Activated naive CD8-positive, alpha-beta T cell treated with anti-CD3 and anti-CD28 coated beads for 36 hours (primary cell): ENCODE data around the gene YBEY. TPM values are rescaled to one million over a fixed set of nuclear protein-coding genes. Genes with fewer than 3 reads are reported as not detected.
"Not testable (repeated sequence)": the region's sequence is repeated elsewhere in the genome, so short reads cannot be mapped to it uniquely, and the experiment has no call there.

ENCODE experiments used
- DNase-seq: peaks from one replicate; pipeline ENCODE4 v3.0.0; 2021
- H3K27ac Mint-ChIP-seq: one replicate; pipeline ENCODE4 v1.8.0; 2022; ENCODE audit warnings: mild to moderate bottlenecking, moderate library complexity, mixed read lengths
- H3K27me3 Mint-ChIP-seq: one replicate; pipeline ENCODE4 v1.8.0; 2022; ENCODE audit warnings: mild to moderate bottlenecking, mixed read lengths
- H3K36me3 Mint-ChIP-seq: one replicate; pipeline ENCODE4 v1.8.0; 2021; ENCODE audit warnings: mild to moderate bottlenecking, mixed read lengths
- H3K4me1 Mint-ChIP-seq: one replicate; pipeline ENCODE4 v1.8.0; 2021; ENCODE audit warnings: mixed read lengths
- H3K4me3 Mint-ChIP-seq: one replicate; pipeline ENCODE4 v1.8.0; 2022; ENCODE audit warnings: mild to moderate bottlenecking, moderate library complexity, mixed read lengths
- H3K9me3 Mint-ChIP-seq: one replicate; pipeline ENCODE4 v1.8.0; 2022; ENCODE audit warnings: mixed read lengths
- total RNA-seq, 2 experiments: library from RNA; stranded (reverse); gene quantifications; one replicate each; pipeline ENCODE4 v1.2.3, GENCODE V29; 2021

The YBEY gene
- total RNA-seq, 2 experiments from 2014 or later: 12.1 to 14.3 TPM

GRCh38 chr21:46307625-46308024 is 21.5 kb downstream of the YBEY start:
- Mint-ChIP-seq H3K4me1 (peaks cover 3% of the 10 kb centered on the region), H3K27ac (no peak overlapping the region), H3K36me3 (peaks cover 22% of the 10 kb centered on the region), H3K4me3 (no peak overlapping the region), H3K9me3 (no peaks in the 10 kb centered on the region), H3K27me3 (no peaks in the 10 kb centered on the region)
- DNase-seq: no peak

- DNase-seq: no peak
- Mint-ChIP-seq H3K27ac (no peak overlapping the region), H3K9me3 (no peaks in the 10 kb centered on the region), H3K36me3 (peaks cover 24% of the 10 kb centered on the region), H3K4me1 (peaks cover 3% of the 10 kb centered on the region), H3K27me3 (no peaks in the 10 kb centered on the region), H3K4me3 (no peak overlapping the region)
These were observed 22.3 kb downstream of the YBEY start for GRCh38 chr21:46308431-46308830.

GRCh38 chr21:46310260-46310659 is 24.1 kb downstream of the YBEY start:
- not testable (repeated sequence) for H3K4me3 Mint-ChIP-seq, H3K27me3 Mint-ChIP-seq, H3K4me1 Mint-ChIP-seq, H3K9me3 Mint-ChIP-seq, DNase-seq, H3K27ac Mint-ChIP-seq
- H3K36me3 Mint-ChIP-seq: peaks cover 18% of the 10 kb centered on the region

GRCh38 chr21:46311568-46311967 is 25.4 kb downstream of the YBEY start:
- Mint-ChIP-seq H3K27ac (no peak overlapping the region), H3K4me3 (no peak overlapping the region), H3K4me1 (peaks cover 3% of the 10 kb centered on the region), H3K36me3 (peaks cover 18% of the 10 kb centered on the region), H3K9me3 (no peaks in the 10 kb centered on the region), H3K27me3 (no peaks in the 10 kb centered on the region)
- DNase-seq: no peak

GRCh38 chr21:46312949-46313348 is 26.8 kb downstream of the YBEY start:
- Mint-ChIP-seq H3K4me1 (no peaks in the 10 kb centered on the region), H3K27ac (no peak overlapping the region), H3K9me3 (no peaks in the 10 kb centered on the region), H3K27me3 (no peaks in the 10 kb centered on the region), H3K4me3 (no peak overlapping the region), H3K36me3 (peaks cover 18% of the 10 kb centered on the region)
- DNase-seq: no peak

GRCh38 chr21:46314441-46315020 is 28.4 kb downstream of the YBEY start:
- H3K27ac Mint-ChIP-seq: no peak overlapping the region
- H3K36me3 Mint-ChIP-seq: peaks cover 18% of the 10 kb centered on the region
- H3K9me3 Mint-ChIP-seq: no peaks in the 10 kb centered on the region
- H3K27me3 Mint-ChIP-seq: no peaks in the 10 kb centered on the region
- H3K4me1 Mint-ChIP-seq: no peaks in the 10 kb centered on the region
- no peak overlapping the region for H3K4me3 Mint-ChIP-seq
- DNase-seq: no peak

GRCh38 chr21:46316708-46317324 is 30.7 kb downstream of the YBEY start:
- no peak overlapping the region for H3K27ac Mint-ChIP-seq
- H3K4me1 Mint-ChIP-seq: peaks cover 13% of the 10 kb centered on the region
- H3K9me3 Mint-ChIP-seq: no peaks in the 10 kb centered on the region
- H3K4me3 Mint-ChIP-seq: no peak overlapping the region
- no peaks in the 10 kb centered on the region for H3K27me3 Mint-ChIP-seq
- no peak for DNase-seq
- H3K36me3 Mint-ChIP-seq: peaks cover 22% of the 10 kb centered on the region

GRCh38 chr21:46317710-46318463 is 31.7 kb downstream of the YBEY start:
- H3K27ac Mint-ChIP-seq: no peak overlapping the region
- H3K36me3 Mint-ChIP-seq: peaks cover 28% of the 10 kb centered on the region
- peaks cover 16% of the 10 kb centered on the region for H3K4me1 Mint-ChIP-seq
- H3K9me3 Mint-ChIP-seq: no peaks in the 10 kb centered on the region
- no peak overlapping the region for H3K4me3 Mint-ChIP-seq
- no peaks in the 10 kb centered on the region for H3K27me3 Mint-ChIP-seq
- DNase-seq: no peak

- no peak for DNase-seq
- Mint-ChIP-seq H3K36me3 (peaks cover 32% of the 10 kb centered on the region), H3K27me3 (no peaks in the 10 kb centered on the region), H3K27ac (no peak overlapping the region), H3K4me1 (peaks cover 16% of the 10 kb centered on the region), H3K9me3 (no peaks in the 10 kb centered on the region), H3K4me3 (no peak overlapping the region)
These were observed 32.3 kb downstream of the YBEY start for GRCh38 chr21:46318464-46318845.

GRCh38 chr21:46319186-46319585 is 33.0 kb downstream of the YBEY start:
- H3K27me3 Mint-ChIP-seq: no peaks in the 10 kb centered on the region
- no peaks in the 10 kb centered on the region for H3K9me3 Mint-ChIP-seq
- H3K4me1 Mint-ChIP-seq: peaks cover 16% of the 10 kb centered on the region
- H3K36me3 Mint-ChIP-seq: peaks cover 29% of the 10 kb centered on the region
- no peak overlapping the region for H3K4me3 Mint-ChIP-seq
- DNase-seq: no peak
- H3K27ac Mint-ChIP-seq: no peak overlapping the region

GRCh38 chr21:46320331-46320801 is 34.2 kb downstream of the YBEY start:
- no peak for DNase-seq
- Mint-ChIP-seq H3K4me3 (peak overlapping the region; percentile 16), H3K27ac (no peak overlapping the region), H3K4me1 (peaks cover 17% of the 10 kb centered on the region), H3K36me3 (peaks cover 29% of the 10 kb centered on the region), H3K27me3 (no peaks in the 10 kb centered on the region), H3K9me3 (no peaks in the 10 kb centered on the region)

- Mint-ChIP-seq H3K27me3 (no peaks in the 10 kb centered on the region), H3K9me3 (no peaks in the 10 kb centered on the region), H3K4me1 (peaks cover 28% of the 10 kb centered on the region), H3K36me3 (peaks cover 39% of the 10 kb centered on the region), H3K27ac (peak overlapping the region; percentile 93), H3K4me3 (peak overlapping the region; percentile 92)
- peak; percentile 28 for DNase-seq
These were observed 36.4 kb downstream of the YBEY start for GRCh38 chr21:46322351-46323226.

- peak overlapping the region; percentile 93 for H3K27ac Mint-ChIP-seq
- no peaks in the 10 kb centered on the region for H3K9me3 Mint-ChIP-seq
- H3K27me3 Mint-ChIP-seq: no peaks in the 10 kb centered on the region
- DNase-seq: no peak
- peaks cover 39% of the 10 kb centered on the region for H3K36me3 Mint-ChIP-seq
- peak overlapping the region; percentile 92 for H3K4me3 Mint-ChIP-seq
- peaks cover 28% of the 10 kb centered on the region for H3K4me1 Mint-ChIP-seq
These were observed 37.1 kb downstream of the YBEY start for GRCh38 chr21:46323227-46323709.

GRCh38 chr21:46323710-46324389 is 37.7 kb downstream of the YBEY start, which contains the start of the genes C21orf58 and PCNT:
Gene C21orf58 (minus strand): TSS chr21:46323870. CDS start chr21:46322738, 1,132 bp downstream.
Gene PCNT (plus strand): TSS chr21:46324156. CDS start chr21:46324229, 73 bp downstream.
- peaks cover 39% of the 10 kb centered on the region for H3K36me3 Mint-ChIP-seq
- H3K4me1 Mint-ChIP-seq: peaks cover 28% of the 10 kb centered on the region
- peak within 1 kb of the TSS; percentile 97 for H3K27ac Mint-ChIP-seq

More at GRCh38 chr21:46323710-46324389, 37.7 kb downstream of the YBEY start, which contains the start of the genes C21orf58 and PCNT:
- H3K4me3 Mint-ChIP-seq: peak within 1 kb of the TSS; percentile 92
- no peaks in the 10 kb centered on the region for H3K27me3 Mint-ChIP-seq
- H3K9me3 Mint-ChIP-seq: no peaks in the 10 kb centered on the region
- DNase-seq: peak; percentile 99
